Stimulated activated naive CD8-positive, alpha-beta T cell treated with anti-CD3 and anti-CD28 coated beads, Interleukin-15, amount 100 ng/mL, for 72 hours (primary cell): ENCODE data around the gene TRPV5.

Source experiments
- ATAC-seq: fragments of 150-1000 bp; cut with Tn5 transposase; 2 replicates; pipeline ENCODE4 v1.10.0; 2021; ENCODE audit warnings: mild to moderate bottlenecking, moderate library complexity
- DNase-seq, 2 donors: peaks; one replicate each; pipeline ENCODE4 v3.0.0; 2021 to 2022
- H3K27ac Mint-ChIP-seq, 2 donors: one replicate each; pipeline ENCODE4 v1.8.0; 2022; ENCODE audit warnings: mild to moderate bottlenecking in 2 of 2, mixed read lengths in 2 of 2, moderate library complexity in 2 of 2
- H3K27me3 Mint-ChIP-seq: one replicate; pipeline ENCODE4 v1.8.0; 2022; ENCODE audit warnings: mixed read lengths
- H3K4me1 Mint-ChIP-seq: one replicate; pipeline ENCODE4 v1.8.0; 2022; ENCODE audit warnings: mild to moderate bottlenecking, mixed read lengths
- H3K4me3 Mint-ChIP-seq, 2 donors: one replicate each; pipeline ENCODE4 v1.8.0; 2022; ENCODE audit warnings: mild to moderate bottlenecking in 2 of 2, mixed read lengths in 2 of 2, moderate library complexity in 1 of 2
- H3K9me3 Mint-ChIP-seq, 2 donors: one replicate each; pipeline ENCODE4 v1.8.0; 2022; ENCODE audit warnings: mixed read lengths in 2 of 2

The TRPV5 gene

DNA sequence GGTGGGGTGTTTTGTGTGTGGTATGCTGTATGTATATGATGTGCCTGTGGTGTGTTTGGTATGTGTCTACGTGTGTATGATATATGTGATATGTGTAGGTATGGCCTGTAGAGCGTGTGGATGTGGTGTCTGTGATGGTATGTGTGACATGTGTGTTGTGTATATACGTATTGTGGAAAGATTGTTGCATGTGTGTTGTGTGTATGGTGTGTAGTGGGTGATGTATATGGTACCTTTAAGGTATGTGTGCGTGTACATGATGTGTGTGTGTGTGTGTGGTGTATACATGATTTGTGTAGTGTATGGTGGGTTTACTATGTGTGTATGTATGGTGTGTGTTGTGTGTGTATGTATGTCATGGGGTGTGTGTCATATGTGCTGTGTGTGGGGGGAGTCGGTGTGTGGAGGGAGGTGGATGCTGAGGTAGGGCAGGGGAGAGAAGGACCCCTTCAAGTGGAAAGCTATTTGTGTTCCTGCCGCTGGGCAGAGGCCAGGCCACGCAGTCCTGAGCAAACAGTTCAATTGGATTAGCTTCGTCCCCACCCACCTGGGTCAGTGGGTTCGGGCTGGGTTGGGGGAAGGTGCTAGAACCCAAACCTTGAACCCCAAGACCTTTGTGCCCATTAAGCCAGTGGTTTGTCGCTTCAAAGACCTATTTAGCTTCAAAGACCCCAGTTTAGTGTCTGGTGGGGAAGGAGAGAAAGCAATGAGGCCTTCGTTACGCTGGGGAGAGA lies 46.1 kb downstream of the TRPV5 start:
- H3K4me3 Mint-ChIP-seq, result no peak overlapping the region
- H3K27ac Mint-ChIP-seq, result no peak overlapping the region
- DNase-seq (no peak), ATAC-seq (no peak)
- H3K9me3 Mint-ChIP-seq, result peaks cover 5 to 7% of the 10 kb centered on the region in 2 donors
- no peaks in the 10 kb centered on the region for H3K4me1 Mint-ChIP-seq
- H3K27me3 Mint-ChIP-seq, result peaks cover 8% of the 10 kb centered on the region

DNA sequence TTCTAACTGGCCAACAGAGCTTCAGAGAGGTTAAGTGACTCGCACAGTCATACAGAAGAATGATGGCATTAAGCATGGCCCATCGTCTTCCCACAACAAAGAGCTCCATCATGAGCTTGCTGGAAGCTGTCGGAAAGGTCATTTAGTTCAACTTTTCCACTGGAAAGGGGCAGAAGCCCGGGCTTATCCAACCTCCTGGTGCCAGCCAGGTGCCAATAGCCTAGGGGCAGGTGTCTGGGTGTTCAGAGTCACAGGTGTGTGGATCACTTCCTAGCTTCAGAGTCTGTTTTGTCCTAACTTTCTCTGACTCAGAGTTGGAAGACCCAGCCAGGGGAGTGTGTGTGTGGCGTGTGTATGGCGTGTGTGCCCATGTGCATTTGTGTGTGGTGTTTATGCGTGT lies 46.7 kb downstream of the TRPV5 start:
- Mint-ChIP-seq H3K27ac (no peak overlapping the region), H3K4me1 (no peaks in the 10 kb centered on the region), H3K27me3 (peaks cover 8% of the 10 kb centered on the region), H3K4me3 (no peak overlapping the region), H3K9me3 (peaks cover 5 to 7% of the 10 kb centered on the region in 2 donors)
- DNase-seq (no peak), ATAC-seq (no peak)

DNA sequence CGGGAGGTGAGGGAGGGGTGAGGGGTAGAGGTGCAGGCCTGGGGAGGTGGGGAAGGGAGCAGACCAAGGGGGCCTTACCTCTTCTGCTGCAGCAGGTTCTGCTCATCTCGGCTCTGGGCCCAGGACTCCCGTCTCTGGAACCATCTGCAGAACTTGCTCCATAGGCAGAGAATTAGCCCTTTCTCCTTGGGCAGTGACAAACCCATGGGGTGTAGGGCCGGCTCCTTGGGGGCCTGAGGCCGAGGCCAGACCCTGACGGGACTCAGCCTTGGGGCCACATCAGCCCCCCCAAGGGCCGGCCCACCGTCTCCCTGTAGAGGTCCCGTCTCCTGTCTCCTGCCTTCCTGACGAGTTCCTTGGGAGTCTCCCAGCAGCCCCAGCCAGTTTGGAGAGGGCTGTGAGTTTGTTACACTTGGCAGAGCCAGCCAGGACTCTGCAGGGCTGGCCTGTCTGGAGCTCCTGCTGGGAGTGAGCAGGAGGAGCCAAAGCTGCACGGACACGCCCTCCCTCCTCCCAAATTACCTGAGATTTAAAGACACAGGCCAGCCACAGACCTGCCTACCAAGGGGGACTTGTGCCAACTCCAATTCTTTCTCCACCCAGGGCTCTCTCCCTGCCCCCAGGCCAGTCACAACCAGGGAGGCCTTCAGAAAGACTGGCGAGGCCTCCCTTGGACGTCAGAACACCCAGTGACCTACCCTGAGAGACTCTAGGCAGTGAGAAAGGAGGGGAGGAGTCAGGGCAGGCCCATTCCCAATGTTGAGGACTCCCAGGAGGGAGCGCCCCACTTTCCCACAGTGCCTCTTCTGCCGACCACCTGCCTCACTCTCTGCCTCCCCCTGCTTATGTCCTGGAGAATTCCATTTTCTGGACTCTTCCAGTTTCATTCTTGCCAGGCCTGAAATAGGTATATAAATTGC lies 48.0 kb downstream of the TRPV5 start, which contains the start of gene TRPV6:
TRPV6 (minus strand) TSS at position 435 of the 920 bp plus-strand sequence.
- no peak within 1 kb of the TSS for H3K4me3 Mint-ChIP-seq
- peaks cover 0 to under 1% of the 10 kb centered on the region in 2 donors for H3K9me3 Mint-ChIP-seq
- no peak for ATAC-seq
- no peak for DNase-seq
- no peaks in the 10 kb centered on the region for H3K4me1 Mint-ChIP-seq
- H3K27me3 Mint-ChIP-seq, result peaks cover under 1% of the 10 kb centered on the region
- H3K27ac Mint-ChIP-seq, result peak within 1 kb of the TSS in 1 of 2 donors; percentile 5

DNA sequence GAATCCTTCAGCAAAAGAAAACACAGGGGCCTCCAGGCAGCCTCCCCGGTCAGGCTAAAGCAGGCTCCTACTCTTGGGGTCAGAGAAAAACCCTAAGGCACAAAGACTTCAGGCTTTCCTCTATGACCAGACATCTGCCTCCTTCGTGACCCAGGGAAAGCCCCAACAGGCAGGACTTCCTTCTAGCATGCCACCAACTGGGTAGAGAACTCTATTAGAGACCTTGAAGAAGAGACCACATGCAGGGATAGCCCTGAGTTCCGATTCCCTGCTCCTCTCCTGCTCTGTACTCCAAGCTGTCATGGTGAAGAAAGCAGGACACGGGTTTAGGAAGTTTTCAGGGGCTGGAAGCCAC lies 49.3 kb downstream of the TRPV5 start:
- Mint-ChIP-seq H3K9me3 (no peaks in the 10 kb centered on the region), H3K4me3 (no peak overlapping the region), H3K4me1 (no peaks in the 10 kb centered on the region), H3K27ac (peak overlapping the region in 1 of 2 donors; percentile 52), H3K27me3 (no peaks in the 10 kb centered on the region)
- ATAC-seq (no peak), DNase-seq (peak in 1 of 2 donors; percentile 6)

DNA sequence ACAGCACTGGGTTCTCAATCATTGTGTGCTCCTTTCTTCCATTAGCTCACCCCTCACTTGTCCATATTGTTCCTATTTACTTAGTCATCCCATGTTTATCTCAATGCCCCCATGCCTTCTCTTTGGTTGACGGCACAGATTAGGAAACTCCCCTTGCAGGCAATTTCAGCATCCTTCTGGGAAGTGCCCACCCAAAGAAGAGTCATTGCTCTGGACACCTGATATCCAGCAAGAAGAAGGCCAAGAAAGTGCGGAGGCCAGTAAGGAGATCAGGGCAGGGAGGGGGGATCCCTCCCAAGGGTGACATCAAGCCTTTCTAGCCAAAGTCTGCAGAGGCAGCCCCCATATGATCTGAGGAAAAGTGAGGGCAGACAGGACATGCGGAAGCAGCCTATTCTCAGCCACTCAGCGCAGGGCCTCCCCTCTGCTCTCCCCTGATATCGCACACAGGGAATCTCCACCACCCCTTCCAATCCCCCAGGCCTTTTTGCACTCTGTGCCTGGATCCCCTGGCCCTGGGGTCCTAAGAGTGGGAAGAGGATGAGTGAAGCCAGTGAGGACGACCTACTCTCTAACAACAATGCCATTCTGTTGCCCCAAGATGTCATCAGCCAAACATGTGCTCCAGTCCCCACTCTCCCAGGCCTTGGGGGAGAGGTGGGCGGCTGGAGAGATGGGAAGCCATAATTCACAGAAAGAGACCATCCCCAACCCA lies 49.8 kb downstream of the TRPV5 start:
- DNase-seq, result peak in 1 of 2 donors; percentile 2
- H3K9me3 Mint-ChIP-seq, result no peaks in the 10 kb centered on the region

DNA sequence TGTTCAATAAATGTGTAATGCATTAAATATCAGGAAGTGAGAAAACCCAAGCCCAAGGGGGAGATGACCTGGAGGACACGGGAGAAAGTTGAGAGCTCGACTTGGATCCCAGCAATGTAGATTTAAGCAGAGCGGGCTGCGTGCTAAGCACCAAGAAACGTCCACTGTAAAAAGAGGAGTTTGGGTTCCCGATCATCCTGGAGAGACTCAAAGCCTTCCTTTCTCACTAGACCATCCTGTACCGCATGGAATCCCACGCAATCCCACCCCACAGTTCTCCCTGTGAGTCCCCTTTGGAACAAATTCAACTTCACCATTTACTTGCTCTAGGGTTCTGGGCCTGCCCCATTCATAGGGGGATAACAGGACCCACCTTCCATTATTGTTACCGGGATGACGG lies 50.4 kb downstream of the TRPV5 start:
- Mint-ChIP-seq H3K4me1 (no peaks in the 10 kb centered on the region), H3K4me3 (no peak overlapping the region), H3K27me3 (no peaks in the 10 kb centered on the region), H3K27ac (no peak overlapping the region), H3K9me3 (no peaks in the 10 kb centered on the region)
- DNase-seq (no peak), ATAC-seq (no peak)

More for the DNA sequence above, 49.8 kb downstream of the TRPV5 start:
- Mint-ChIP-seq H3K27me3 (no peaks in the 10 kb centered on the region), H3K27ac (peak overlapping the region in 1 of 2 donors; percentile 52), H3K4me3 (no peak overlapping the region), H3K4me1 (no peaks in the 10 kb centered on the region)
- ATAC-seq, result no peak

DNA sequence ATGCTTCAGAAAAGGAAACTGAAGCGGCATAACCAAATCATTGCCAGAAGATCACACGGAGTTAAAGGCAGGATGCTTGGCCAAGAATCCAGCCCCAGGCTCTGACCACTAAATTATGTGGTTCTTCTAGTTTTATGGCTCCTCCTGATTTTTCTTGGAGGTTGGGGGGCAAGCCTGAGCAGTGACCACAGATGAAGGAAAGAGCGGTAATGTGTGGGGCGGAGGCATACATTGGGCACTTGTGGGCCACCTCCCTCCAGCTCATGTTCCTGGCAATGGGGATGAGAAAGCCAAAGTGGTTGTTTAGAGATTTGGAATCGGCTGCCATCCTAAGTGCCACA lies 51.2 kb downstream of the TRPV5 start:
- no peak for DNase-seq
- no peak for ATAC-seq
- H3K4me1 Mint-ChIP-seq, result no peaks in the 10 kb centered on the region
- no peak overlapping the region for H3K27ac Mint-ChIP-seq
- no peaks in the 10 kb centered on the region for H3K9me3 Mint-ChIP-seq
- no peak overlapping the region for H3K4me3 Mint-ChIP-seq
- H3K27me3 Mint-ChIP-seq, result no peaks in the 10 kb centered on the region

DNA sequence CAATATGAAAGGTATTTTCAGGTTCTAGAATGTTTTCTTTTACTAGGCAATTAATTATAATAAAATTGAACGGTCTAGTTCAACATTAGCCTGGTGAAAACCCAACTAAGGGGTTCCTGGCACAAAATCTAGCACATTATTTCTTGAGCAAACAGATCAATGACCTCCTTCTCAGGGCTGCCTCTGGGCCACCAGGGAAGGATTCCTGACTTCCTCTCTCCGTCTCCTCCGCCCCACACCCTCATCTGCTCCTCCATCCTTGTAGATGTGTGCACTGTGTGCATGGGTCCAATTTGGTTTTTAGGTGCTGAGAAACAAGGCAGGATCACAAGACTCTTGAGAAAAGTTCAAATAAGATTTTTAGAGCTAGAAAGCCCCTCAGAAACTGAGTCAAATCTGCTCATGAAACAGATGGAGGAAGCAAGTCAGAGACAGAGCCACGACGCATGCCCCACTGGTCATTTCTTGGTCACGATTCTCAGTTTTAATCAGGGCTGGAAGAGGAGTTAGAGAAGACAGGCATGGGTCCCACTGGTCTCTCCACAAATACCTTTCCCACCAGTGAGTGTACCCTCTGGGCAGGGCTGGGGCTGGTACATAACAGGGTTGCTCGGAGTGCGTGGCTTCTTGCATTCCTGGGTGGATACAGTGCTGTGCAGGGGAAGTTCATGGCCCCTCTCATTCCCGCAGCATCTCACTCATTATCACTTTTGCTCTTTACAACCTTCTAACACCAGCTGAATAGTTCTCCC lies 51.8 kb downstream of the TRPV5 start:
- Mint-ChIP-seq H3K9me3 (no peaks in the 10 kb centered on the region), H3K27me3 (no peaks in the 10 kb centered on the region), H3K27ac (no peak overlapping the region), H3K4me3 (no peak overlapping the region), H3K4me1 (no peaks in the 10 kb centered on the region)
- ATAC-seq (no peak), DNase-seq (no peak)

DNA sequence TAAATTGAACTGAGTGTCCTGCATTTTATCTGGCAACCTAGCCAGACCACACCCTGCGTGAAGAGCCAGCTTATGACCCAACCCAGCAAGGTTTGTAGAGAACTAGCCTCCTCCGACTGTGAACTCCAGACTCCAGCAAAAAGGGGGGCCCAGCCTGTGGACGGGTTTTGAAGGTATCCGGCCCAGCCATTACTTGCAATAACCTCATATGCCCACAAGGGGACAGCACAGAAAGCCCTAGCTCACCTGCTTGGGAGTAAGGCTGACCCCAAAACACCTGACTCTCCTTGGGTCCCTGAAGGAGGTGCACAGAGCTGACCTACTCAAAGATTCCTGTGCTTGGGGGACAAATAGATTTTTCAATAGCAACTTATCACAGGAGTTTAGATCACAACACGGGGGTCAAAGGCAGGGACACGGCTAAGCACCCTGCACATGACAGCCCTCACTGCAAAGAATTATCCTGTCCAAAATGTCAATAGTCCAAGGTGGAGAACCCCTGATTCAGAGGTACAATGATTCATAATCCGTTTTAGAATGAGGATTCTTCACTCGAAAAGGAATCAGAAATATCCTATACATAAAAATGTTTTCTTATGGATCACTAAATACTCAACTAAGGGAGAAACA lies 52.6 kb downstream of the TRPV5 start:
- DNase-seq (peak; percentile 53 to 59), ATAC-seq (peak; percentile 53)
- H3K4me3 Mint-ChIP-seq, result no peak overlapping the region

DNA sequence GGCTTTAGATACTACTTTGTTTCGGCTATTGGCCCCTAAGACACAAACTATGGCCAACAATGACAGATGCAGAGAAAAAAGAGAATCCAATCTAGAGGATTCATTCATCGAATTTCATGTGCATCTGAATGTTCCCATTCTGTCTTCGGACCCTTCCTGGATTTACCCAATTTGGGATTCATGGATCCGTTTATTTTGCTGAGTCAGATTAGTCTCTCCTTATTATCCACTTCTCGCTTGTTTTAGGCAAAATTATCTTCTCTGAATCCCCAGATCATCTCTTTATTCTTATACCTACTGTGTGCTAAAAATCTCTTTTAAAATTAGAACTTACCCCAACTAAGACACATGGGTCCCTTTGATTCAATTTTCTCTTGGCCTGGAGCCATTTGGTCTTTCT lies 54.5 kb downstream of the TRPV5 start:
- no peak for ATAC-seq
- Mint-ChIP-seq H3K9me3 (no peaks in the 10 kb centered on the region), H3K4me1 (no peaks in the 10 kb centered on the region), H3K4me3 (no peak overlapping the region), H3K27ac (no peak overlapping the region), H3K27me3 (no peaks in the 10 kb centered on the region)
- no peak for DNase-seq

More for the DNA sequence above, 52.6 kb downstream of the TRPV5 start:
- Mint-ChIP-seq H3K27me3 (no peaks in the 10 kb centered on the region), H3K27ac (no peak overlapping the region), H3K9me3 (no peaks in the 10 kb centered on the region), H3K4me1 (no peaks in the 10 kb centered on the region)

DNA sequence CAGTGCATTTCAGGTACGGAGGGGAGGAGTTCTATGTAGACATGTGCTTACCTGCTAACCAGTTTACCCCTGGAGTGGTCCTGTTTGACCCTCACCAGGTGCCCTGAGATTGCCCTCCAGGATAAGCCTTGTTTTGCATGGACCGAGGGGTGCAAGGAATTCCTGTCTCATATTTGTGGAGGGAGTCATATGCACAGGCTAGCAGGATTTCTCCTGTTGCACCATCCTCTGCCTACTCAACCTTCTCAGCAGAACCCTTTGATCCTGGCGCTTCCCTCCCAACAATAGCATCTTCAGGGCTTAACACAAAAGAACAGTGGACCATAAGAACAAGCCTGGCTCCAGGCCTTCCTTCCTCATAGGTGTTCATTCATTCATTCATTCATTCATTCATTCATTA lies 55.2 kb downstream of the TRPV5 start:
- DNase-seq (no peak), ATAC-seq (no peak)
- Mint-ChIP-seq H3K27me3 (no peaks in the 10 kb centered on the region), H3K4me3 (no peak overlapping the region), H3K9me3 (no peaks in the 10 kb centered on the region), H3K27ac (no peak overlapping the region), H3K4me1 (no peaks in the 10 kb centered on the region)

DNA sequence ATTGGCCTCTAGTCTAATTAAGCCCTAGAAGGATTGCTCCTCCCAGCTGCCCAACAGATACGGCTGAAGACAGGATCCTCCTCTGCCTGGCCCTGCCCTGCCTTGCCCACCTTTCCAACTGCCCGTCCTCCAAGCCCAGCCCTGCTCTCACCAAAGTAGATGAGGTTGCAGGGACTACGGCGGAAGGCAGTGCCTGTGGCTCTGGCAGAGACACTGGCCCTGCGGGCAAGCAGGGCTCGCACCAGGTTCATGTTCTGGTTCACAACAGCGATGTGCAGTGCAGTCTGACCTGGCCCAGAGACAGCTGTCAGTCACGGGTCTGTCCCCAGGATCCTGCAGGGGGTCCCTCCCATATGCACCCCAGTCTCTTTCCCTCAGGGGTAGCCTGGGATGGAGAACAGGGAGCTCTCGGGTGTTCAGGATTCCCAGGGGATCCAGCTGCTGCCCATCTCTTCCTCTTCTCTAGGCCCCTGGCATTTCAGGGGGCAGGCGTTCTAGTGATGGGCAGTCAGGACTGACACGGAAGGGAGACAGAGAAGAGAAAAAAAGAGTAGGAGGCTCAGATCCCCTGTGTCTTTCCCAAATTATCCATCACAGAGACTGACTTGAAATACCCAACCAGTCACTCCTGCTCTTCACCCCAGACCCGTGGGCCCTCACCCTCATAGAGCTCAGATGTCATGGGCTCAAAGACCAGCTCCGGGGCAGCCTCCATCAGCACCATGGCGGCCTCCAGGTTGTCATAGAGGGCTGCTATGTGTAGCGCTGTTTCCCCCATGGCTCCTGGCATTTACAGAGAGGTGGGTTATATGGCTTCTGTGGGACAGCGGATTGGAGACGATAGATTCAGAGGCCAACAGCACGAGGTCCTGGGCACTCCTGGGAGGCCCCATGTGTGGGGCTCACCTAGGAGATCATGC lies 56.3 kb downstream of the TRPV5 start:
- Mint-ChIP-seq H3K9me3 (no peaks in the 10 kb centered on the region), H3K27me3 (no peaks in the 10 kb centered on the region), H3K4me3 (no peak overlapping the region), H3K27ac (peak overlapping the region in 1 of 2 donors; percentile 14), H3K4me1 (no peaks in the 10 kb centered on the region)
- no peak for DNase-seq
- peak; percentile 9 for ATAC-seq

DNA sequence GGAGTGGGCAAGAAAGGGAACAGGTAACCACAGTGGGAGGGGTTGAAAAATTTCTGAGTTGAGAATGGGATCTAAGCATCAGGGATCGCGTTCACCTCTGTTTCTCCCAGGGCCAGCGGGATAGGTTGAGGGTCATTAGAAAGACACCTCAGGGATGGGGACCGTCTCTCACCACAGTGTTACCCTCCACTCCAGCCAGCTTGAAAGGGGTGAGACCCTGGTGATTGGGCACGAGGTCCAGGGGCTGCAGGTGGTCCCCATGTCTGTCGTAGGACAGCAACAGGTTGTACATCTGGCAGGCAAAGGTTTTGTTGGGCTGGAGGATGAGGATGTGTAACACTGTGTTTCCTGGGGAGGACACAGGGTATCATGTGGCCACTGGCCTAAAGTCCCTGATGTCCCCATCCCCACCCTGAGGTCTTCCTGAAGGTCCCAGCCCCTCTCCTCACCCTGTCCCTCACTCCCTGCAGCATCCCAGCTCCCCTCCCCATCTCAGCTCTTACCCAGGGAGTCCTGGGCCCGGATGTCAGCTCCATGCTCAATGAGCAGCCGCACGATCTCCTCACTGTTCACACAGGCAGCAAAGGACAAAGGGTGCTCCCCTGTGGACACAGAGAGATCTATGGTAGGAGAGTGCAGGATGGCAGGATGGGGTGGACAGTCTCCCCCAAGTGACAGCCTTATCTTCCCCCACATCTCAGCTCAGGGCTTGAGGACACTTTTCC lies 57.1 kb downstream of the TRPV5 start:
- no peaks in the 10 kb centered on the region for H3K9me3 Mint-ChIP-seq
- ATAC-seq, result peak; percentile 22
- no peak overlapping the region for H3K4me3 Mint-ChIP-seq
- H3K4me1 Mint-ChIP-seq, result no peaks in the 10 kb centered on the region
- no peak for DNase-seq
- peak overlapping the region in 1 of 2 donors; percentile 8 for H3K27ac Mint-ChIP-seq
- H3K27me3 Mint-ChIP-seq, result no peaks in the 10 kb centered on the region
